MM.1S (cell line): ENCODE data around the gene ZNF836.

Source experiments
- DNase-seq: peaks from one replicate; pipeline ENCODE4 v3.0.0-alpha.2; 2015
- H2AFZ ChIP-seq: fragments of 300-600 bp; sonication (generic); 2 replicates; pipeline ENCODE4 v1.6.0; 2016; ENCODE audit warnings: antibody characterized with exemption, low read length
- H3F3A ChIP-seq: fragments of 300-600 bp; sonication (generic); 2 replicates; pipeline ENCODE4 v1.6.1; 2016; ENCODE audit warnings: mild to moderate bottlenecking, antibody characterized with exemption, low read length, moderate library complexity, mixed read lengths; ENCODE audit not compliant: insufficient read depth
- H3K27ac ChIP-seq: fragments of 300-600 bp; sonication (generic); 2 replicates; pipeline ENCODE4 v1.5.1; 2016; ENCODE audit warnings: mild to moderate bottlenecking, low read length
- H3K27me3 ChIP-seq: fragments of 300-600 bp; sonication (generic); replicated peaks from 2 replicates; pipeline ENCODE4 v1.6.0; 2016; ENCODE audit warnings: low read length; ENCODE audit not compliant: insufficient read depth
- H3K36me3 ChIP-seq: fragments of 300-600 bp; sonication (generic); replicated peaks from 2 replicates; pipeline ENCODE4 v1.6.1; 2016; ENCODE audit warnings: mild to moderate bottlenecking, low read length, mixed read lengths; ENCODE audit not compliant: insufficient read depth
- H3K4me1 ChIP-seq: fragments of 300-600 bp; sonication (generic); 2 replicates; pipeline ENCODE4 v1.6.1; 2016; ENCODE audit warnings: low read length, mixed read lengths
- H3K4me2 ChIP-seq: fragments of 300-600 bp; sonication (generic); 2 replicates; pipeline ENCODE4 v1.6.0; 2016; ENCODE audit warnings: low read depth, low read length
- H3K4me3 ChIP-seq: fragments of 300-600 bp; sonication (generic); 2 replicates; pipeline ENCODE4 v1.5.1; 2016; ENCODE audit warnings: low read length, mixed read lengths
- H3K79me2 ChIP-seq: fragments of 300-600 bp; sonication (generic); 2 replicates; pipeline ENCODE4 v1.6.1; 2016; ENCODE audit warnings: mixed run types, low read length, mixed read lengths
- H3K9ac ChIP-seq: fragments of 300-600 bp; sonication (generic); 2 replicates; pipeline ENCODE4 v1.6.1; 2016; ENCODE audit warnings: low read length, mixed read lengths
- H3K9me2 ChIP-seq: fragments of 300-600 bp; sonication (generic); replicated peaks from 2 replicates; pipeline ENCODE4 v1.6.1; 2016; ENCODE audit warnings: mild to moderate bottlenecking, low read length, mixed read lengths; ENCODE audit not compliant: insufficient read depth
- H3K9me3 ChIP-seq: fragments of 300-600 bp; sonication (generic); replicated peaks from 2 replicates; pipeline ENCODE4 v1.6.1; 2016; ENCODE audit warnings: mild to moderate bottlenecking, low read length, mixed read lengths; ENCODE audit not compliant: insufficient read depth
- H4K20me1 ChIP-seq: fragments of 300-600 bp; sonication (generic); 2 replicates; pipeline ENCODE4 v1.6.1; 2016; ENCODE audit warnings: mild to moderate bottlenecking, low read length, moderate library complexity, mixed read lengths; ENCODE audit not compliant: insufficient read depth
- CTCF ChIP-seq: fragments of 300-600 bp; sonication (generic); IDR thresholded peaks from 2 replicates; pipeline ENCODE4 v1.5.1; 2016; ENCODE audit warnings: antibody characterized with exemption, low read length, mixed read lengths
- EZH2 ChIP-seq: fragments of 300-600 bp; sonication (generic); optimal IDR thresholded peaks from 2 replicates; pipeline ENCODE3; 2017; ENCODE audit warnings: low read depth, mild to moderate bottlenecking, antibody characterized with exemption, low read length, mixed read lengths
- EZH2phosphoT487 ChIP-seq: fragments of 300-600 bp; sonication (generic); IDR thresholded peaks from 2 replicates; pipeline ENCODE4 v1.6.1; 2018; ENCODE audit warnings: antibody characterized with exemption, low read length

The ZNF836 gene

DNA sequence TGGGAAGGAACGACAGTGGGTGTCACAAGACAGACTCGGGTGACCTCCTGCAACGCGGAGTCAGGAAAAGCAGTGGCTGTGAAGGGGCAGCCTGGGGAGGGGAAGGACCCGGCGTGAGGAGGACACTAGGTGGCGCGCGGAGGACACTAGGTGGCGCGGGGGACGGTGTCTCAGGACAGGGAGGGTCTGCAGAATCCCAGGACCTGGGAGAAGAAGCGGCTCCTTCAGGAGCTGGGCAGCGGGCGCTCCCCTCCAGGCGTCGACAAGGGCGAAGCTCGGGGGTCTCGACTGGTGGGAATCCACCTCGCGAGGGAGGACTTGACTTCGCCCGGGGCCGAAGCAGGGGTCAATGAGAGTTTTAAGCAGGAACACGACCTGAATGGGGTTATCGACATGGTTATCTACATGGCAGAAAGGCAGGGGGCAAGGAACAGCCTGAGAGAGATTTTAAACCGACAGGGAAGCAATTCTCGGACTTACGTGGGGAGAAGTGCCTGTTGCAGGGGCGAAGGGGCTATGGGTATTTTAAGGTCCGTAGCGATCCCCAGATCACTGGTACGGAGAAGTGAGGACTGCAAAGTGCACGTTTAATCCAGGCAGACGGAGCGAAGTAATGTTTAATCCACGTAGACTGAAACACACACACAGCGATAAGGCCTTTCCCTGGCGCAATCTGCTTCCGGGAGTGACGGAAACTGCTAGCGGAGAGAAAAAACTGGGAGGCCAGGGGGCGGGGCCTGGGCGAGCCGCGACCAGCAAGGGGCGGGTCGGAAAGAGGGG lies 32.0 kb downstream of the ZNF836 start, which contains the start of gene ZNF616:
TSS of gene ZNF616 (minus strand) at position 687 of the 780 bp plus-strand sequence. CDS start 9,426 bp downstream, outside the sequence.
- H4K20me1 ChIP-seq: no peaks in the 10 kb centered on the region
- peak within 1 kb of the TSS; percentile 97 for H3K4me3 ChIP-seq
- TF ChIP-seq EZH2 (no peak), CTCF (peak; percentile 83), EZH2phosphoT487 (no peak)
- H3K9me2 ChIP-seq: no peaks in the 10 kb centered on the region
- H3K4me1 ChIP-seq: no peaks in the 10 kb centered on the region
- H3K27me3 ChIP-seq: no peaks in the 10 kb centered on the region
- peak; percentile 90 for DNase-seq
- H3K9ac ChIP-seq: peak within 1 kb of the TSS; percentile 77
- peak within 1 kb of the TSS; percentile 59; the same call in 1 of the 2 replicates for H3K27ac ChIP-seq
- H3F3A ChIP-seq: peaks cover 3% of the 10 kb centered on the region; the same call in 1 of the 2 replicates
- H3K36me3 ChIP-seq: no peaks in the 10 kb centered on the region
- H3K9me3 ChIP-seq: no peaks in the 10 kb centered on the region
- peak within 1 kb of the TSS; percentile 98 for H2AFZ ChIP-seq
- peak within 1 kb of the TSS; percentile 99 for H3K4me2 ChIP-seq
- H3K79me2 ChIP-seq: peaks cover 7% of the 10 kb centered on the region; the same call in 1 of the 2 replicates

GRCh38 chr19:52138983-52139251 lies 32.5 kb downstream of the ZNF836 start:
- Histone ChIP-seq H3K27me3 (no peaks in the 10 kb centered on the region), H3F3A (peaks cover 3% of the 10 kb centered on the region; the same call in 1 of the 2 replicates), H2AFZ (peak overlapping the region; percentile 98), H3K4me2 (peak overlapping the region; percentile 99), H3K4me1 (no peaks in the 10 kb centered on the region), H4K20me1 (no peaks in the 10 kb centered on the region), H3K9me3 (no peaks in the 10 kb centered on the region), H3K79me2 (peaks cover 9% of the 10 kb centered on the region), H3K9me2 (no peaks in the 10 kb centered on the region), H3K4me3 (peak overlapping the region; percentile 97), H3K27ac (no peak overlapping the region), H3K9ac (peak overlapping the region; percentile 77; the same call in 1 of the 2 replicates), H3K36me3 (no peaks in the 10 kb centered on the region)
- DNase-seq: no peak
- no peak for TF ChIP-seq EZH2
- TF ChIP-seq EZH2phosphoT487: no peak
- no peak for TF ChIP-seq CTCF

DNA sequence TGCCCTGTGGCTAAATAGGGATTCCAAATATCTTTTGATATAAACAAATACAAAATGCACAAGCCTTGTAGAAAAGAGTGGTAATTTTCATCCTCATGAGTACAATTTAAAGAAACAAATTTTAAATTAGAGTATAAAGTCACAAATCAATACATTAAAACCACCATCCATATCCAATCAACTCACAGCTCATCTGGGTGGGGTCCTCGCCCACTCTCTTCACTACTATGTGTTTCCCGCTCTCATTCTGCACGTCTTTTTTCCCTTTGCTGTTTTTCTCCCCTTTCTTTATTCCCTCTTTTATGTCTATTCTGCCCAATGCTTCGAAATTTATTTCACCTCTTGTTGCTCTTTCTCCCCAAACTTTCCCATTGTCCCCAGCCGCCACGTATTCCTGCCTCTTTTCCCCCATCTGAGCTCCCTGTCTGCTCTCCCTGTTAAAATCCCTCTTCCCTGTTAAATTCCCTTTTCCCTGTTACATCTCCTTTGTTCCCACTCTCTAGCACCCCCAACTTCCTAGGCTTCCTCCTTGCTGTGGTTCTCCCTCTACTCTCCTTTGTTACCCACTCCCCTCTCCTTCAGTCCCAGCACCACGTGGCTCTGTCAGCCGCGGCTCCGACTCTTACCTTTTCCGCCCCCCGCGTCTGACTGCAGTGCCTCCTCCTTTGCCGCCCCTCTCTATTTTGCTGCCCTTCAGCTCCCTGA lies 33.0 kb downstream of the ZNF836 start:
- DNase-seq: no peak
- Histone ChIP-seq H3K4me3 (peak overlapping the region; percentile 97), H4K20me1 (no peaks in the 10 kb centered on the region), H3K27me3 (no peaks in the 10 kb centered on the region), H3K4me1 (no peaks in the 10 kb centered on the region), H3K4me2 (peak overlapping the region; percentile 99), H3K9ac (peak overlapping the region; percentile 77; the same call in 1 of the 2 replicates), H3K36me3 (no peaks in the 10 kb centered on the region), H3K79me2 (peaks cover 12% of the 10 kb centered on the region), H2AFZ (peak overlapping the region; percentile 98), H3K9me3 (no peaks in the 10 kb centered on the region), H3K27ac (no peak overlapping the region), H3K9me2 (no peaks in the 10 kb centered on the region), H3F3A (peaks cover 3% of the 10 kb centered on the region; the same call in 1 of the 2 replicates)
- TF ChIP-seq CTCF (no peak), EZH2phosphoT487 (no peak), EZH2 (no peak)
